Measurements from ENCODE around the gene PPP2R5C.
"Not testable (repeated sequence)": the region's sequence is repeated elsewhere in the genome, so short reads cannot be mapped to it uniquely, and the experiment has no call there.

PPP2R5C gene

GRCh38 chr14:101727611-101728366 lies 33.7 kb upstream of the PPP2R5C start:
- no peak for DNase-seq

- DNase-seq, result no peak
Measured at GRCh38 chr14:101728367-101728742, 33.2 kb upstream of the PPP2R5C start.

DNA sequence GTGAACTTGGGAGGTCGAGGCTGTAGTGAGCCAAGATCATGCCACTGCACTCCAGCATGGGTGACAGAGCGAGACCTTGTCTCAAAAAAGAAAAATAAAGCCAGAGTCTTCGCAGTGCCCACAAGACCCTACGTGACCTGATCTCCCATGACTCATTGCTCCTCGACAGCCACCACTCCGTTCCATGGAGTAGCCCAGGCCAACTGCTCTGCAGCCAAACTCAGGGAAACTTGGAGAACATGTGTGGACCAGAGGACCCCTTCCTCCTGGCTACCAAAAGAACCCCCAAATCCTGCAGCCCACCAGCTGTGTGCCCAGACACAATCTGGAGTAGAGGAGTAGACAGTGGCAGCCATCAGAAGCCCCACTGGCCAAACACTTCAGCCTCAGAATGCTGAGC lies 32.1 kb upstream of the PPP2R5C start:
- DNase-seq, result no peak

GRCh38 chr14:101730157-101730556 lies 31.4 kb upstream of the PPP2R5C start:
- DNase-seq, result not testable (repeated sequence)

DNA sequence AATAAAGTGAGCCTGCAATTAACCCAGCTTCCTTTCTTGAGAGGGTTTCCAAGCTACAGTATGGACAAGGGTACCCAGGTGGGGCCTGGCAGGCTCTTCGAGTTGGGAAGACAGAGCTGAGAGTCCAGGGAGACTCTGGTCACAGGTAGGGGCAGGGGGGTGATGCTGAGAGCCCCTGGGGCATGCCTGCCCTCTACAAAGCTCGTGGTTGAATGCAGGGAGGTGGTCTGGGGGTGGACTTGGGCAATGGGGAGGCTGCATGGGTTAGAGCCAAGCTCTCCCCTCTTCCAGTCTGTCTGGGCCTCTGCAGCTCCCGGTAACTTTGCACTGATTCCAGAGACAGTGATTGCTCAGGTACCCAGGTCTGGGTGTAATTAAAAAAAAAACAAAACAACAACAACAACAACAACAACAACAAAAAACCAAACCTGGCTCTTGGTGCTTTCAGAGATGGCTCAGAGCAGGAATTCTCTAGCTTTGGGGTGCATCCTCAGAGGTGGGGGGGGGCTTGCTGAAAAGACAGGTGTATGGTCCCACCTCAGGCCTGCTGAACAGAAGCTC lies 30.8 kb upstream of the PPP2R5C start:
- no peak for DNase-seq

GRCh38 chr14:101731187-101732080 lies 30.1 kb upstream of the PPP2R5C start:
- peak; percentile 95 for DNase-seq

DNA sequence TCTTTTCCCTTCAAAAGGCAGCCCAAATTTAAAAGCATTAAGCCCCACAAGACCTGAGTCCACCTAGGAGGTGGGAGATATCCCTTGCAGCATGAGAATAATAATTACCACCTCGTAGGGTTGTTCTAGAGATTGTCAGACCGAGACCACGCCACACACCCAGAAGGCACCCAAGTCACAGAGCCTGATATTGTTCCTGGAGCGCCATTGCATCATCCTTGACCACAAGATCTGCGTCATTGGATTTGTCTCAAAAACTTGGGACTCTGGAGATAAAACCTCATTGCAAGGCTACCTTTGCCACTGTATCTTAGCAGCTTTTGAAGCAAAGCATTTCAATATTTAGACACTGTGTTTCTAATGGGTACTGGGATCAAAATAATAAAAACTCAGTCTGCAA lies 29.4 kb upstream of the PPP2R5C start:
- DNase-seq, result no peak

- no peak for DNase-seq
Measured at GRCh38 chr14:101733211-101733610, 28.3 kb upstream of the PPP2R5C start.

- no peak for DNase-seq
Measured at GRCh38 chr14:101734246-101734847, 27.2 kb upstream of the PPP2R5C start.

- DNase-seq, result no peak
Measured at GRCh38 chr14:101735453-101735852, 26.1 kb upstream of the PPP2R5C start.

GRCh38 chr14:101736071-101736470 lies 25.4 kb upstream of the PPP2R5C start:
- no peak for DNase-seq

DNA sequence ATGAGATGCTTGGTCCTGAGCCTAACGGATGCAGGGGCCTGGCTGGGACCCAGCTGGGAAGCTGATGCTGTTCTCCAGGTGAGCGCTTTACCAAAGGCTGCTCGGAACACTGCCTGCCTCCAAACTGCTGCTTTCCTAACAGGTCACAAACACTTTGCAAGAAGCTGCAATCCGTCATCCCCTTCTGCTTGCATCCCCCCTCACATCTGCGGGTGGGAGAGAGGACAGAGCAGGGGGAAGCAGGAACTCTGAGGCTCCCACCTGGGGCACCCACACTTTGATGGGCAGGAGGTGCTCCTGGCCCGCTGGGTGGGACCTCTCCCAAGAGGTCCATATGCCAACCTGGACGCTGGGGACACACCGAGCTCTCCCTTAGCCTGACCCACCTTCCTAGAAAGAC lies 24.9 kb upstream of the PPP2R5C start:
- no peak for DNase-seq

- DNase-seq, result no peak
Measured at GRCh38 chr14:101737414-101738339, 23.8 kb upstream of the PPP2R5C start.

DNA sequence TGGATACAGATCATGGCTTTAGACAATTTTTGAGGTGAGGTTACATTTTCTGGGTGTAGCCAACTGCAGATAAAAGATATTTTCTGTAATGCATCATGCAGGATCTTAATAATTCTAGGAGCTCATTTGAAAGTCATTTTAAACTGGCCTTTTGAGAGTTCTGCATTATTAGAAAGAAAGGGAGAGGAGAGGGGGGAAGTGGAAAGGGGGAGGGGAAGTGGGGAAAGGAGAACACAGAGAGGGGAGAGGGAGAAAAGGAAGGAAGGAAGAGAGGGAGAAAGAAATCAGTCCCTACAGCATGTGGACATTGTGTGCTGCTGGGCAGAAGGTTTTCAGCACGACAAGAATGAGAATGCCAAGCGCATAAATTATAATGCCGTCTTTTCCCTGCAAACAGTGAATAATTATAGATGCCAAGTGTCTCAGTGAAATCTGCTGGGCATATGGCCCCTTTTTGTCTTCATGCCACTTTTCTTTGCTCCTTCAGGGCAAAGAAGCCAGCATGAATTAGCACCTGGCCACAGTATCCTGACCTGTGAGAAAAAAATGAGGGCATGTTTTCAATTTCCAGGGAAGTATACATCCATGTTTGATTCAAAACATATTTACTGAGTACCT lies 22.7 kb upstream of the PPP2R5C start:
- DNase-seq, result no peak

DNA sequence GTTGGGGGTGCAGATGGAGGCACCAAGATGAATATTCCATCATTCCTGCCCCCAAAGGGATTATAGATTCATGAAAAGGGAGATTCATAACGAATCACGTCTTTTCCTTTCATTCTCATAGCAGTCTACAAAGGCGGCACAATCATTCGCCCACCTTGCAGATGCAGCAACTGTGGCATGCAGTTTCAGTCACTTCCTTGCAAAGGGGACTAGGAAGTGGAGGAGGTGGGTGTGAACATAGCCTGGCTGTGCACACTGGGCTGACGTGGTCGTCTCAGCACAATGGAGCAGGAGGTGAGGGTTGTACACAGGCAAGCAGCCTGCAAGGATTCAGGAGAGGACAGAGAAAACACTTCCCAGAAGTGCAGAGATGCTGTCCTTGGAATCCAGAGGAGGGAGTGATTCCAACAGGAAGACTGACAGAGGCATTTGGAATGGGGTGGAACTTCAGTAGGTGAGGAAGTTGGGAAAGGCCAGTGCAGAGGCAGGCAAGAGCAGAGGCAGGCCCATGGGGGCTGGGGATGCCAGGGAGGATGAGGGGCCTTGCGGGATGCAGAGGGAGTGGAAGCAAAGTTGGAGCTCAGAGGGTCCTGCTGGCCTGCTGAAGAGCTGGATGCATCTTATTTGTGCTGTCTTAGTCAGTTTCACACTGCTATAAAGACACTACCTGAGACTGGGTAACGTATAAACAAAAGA lies 21.9 kb upstream of the PPP2R5C start:
- no peak for DNase-seq

DNA sequence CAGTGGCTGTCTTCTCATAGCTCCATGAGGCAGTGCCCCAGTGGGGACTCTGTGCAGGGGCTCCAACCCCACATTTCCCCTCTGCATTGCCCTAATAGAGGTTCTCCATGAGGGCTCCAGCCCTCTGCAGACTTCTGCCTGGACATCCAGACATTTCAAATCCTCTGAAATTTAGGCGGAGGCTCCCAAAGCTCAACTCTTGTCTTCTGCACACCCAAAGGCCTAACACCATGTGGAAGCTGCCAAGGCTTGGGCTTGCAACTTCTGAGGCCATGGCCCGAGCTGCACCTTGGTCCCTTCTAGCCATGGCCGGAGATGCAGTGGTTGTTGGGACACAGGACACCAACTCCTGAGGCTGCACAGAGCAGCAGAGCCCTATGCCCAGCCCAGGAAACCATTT lies 20.5 kb upstream of the PPP2R5C start:
- DNase-seq, result no peak

- no peak for DNase-seq
Measured at GRCh38 chr14:101743701-101744100, 17.8 kb upstream of the PPP2R5C start.

GRCh38 chr14:101744382-101744781 lies 17.1 kb upstream of the PPP2R5C start:
- not testable (repeated sequence) for DNase-seq

DNA sequence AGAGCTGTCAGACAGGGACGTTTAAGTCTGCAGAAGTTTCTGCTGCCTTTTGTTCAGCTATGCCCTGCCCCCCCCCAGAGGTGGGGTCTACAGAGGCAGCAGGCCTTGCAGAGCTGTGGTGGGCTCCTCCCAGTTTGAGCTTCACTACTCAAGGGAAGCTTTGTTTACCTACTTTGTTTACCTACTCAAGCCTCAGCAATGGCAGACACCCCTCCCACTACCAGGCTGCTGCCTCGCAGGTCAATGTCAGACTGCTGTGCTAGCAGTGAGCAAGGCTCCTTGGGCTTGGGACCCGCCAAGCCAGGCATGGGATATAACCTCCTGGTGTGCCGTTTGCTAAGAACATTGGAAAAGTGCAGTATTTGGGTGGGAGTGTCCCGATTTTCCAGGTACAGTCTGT lies 11.8 kb upstream of the PPP2R5C start:
- DNase-seq, result not testable (repeated sequence)

GRCh38 chr14:101754893-101755292 lies 6.6 kb upstream of the PPP2R5C start:
- DNase-seq, result no peak

All from COR-L47 (cell line).